ENCODE data around the gene TCERG1L. TPM values are rescaled to one million over a fixed set of nuclear protein-coding genes. Genes with fewer than 3 reads are reported as not detected.
"Not testable (repeated sequence)": the region's sequence is repeated elsewhere in the genome, so short reads cannot be mapped to it uniquely, and the experiment has no call there.

TCERG1L gene
- total RNA-seq, 1 experiment from 2014 or later = not detected

DNA sequence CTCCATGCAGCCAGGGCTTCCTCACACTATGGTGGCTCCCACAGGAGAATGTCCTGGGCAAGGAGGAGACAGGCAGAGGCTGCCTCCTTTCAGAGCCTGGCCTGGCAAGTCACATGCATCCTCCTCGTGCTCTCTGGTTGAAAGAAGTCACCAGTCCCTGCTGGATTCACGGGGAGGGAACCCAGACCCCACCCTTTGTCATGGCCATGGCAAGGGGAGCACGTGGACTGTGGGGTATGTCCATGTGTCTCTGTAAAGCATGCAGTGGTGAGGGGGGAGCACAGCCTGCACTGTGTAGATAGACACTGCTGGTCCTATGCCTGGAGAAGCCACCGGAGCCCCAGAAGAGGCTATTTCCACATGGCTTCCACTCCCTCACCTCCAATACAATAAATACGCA, 225.0 kb downstream of the TCERG1L start:
- DNase-seq (ENCODE audit: low read depth) = no peak

DNA sequence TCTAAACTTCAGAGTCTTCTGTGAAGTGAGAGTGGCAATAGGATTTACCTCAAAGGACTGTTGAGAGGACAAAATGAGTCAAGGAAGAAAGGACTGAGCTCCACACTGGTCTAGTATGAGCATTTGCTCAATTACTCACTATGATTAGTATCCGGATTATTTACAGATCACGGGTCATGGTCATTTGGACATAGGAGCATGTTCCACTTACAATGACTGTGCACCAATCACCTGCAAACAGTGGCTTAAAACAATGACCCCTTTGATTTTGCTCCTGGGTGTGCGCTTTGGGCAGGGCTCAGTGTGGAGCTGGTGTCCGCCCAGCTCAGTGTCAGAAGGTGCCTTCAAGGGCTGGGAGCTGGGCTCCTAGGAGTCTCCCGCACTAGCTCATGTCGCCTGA, 225.4 kb downstream of the TCERG1L start:
- no peak for DNase-seq (ENCODE audit: low read depth)

DNA sequence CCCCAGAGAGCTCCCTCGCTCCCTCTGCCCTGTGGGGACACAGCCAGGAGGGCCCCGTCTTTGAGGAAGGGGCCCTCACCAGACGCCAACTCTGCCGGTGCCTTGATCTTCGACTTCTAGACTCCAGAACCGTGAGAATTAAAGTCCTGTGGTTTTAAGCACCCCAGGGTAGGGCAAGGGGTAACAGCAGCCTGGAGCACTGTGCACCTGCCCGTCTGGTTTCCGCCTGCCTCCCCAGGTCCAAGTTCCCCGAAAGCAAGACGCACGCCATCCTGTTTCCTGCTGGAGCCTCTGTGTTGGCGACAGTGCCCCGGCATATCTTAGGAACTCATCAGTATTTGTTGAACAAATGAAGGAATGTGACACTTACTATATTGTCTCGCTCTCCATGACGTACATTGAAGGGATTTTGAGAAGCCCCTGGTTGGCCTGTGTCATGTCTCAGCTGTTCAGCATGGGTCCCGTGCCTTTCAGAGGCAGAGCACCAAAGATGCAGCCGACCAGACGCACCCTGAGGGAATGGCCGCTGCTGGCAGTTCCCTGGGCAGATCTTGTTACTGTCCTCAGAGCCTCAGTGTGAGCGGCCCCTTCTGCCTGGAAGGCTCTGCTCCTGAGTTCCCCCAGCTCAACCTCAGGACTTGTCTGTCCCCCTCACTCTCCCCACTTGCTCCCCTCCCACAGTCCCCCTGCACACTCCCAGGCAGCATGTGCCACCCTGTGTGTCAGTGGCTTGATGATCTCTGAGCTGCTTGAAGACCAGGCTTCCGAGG, 226.2 kb downstream of the TCERG1L start:
- DNase-seq (ENCODE audit: low read depth) = no peak

DNA sequence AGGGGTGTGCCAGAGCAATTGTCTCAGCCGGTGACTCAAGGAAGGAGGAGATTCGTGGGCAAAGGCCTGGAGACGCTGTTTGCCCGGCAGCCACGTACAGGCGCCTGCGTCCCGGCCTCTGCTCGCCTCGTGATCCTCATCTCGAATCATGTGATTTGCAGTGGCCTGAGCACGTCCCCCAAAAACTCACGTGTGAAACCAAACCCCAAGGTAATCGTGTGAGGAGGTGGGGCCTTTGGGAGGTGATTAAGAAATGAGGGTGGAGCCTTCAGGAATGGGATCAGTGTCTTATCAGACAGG, 226.8 kb downstream of the TCERG1L start:
- no peak for DNase-seq (ENCODE audit: low read depth)

DNA sequence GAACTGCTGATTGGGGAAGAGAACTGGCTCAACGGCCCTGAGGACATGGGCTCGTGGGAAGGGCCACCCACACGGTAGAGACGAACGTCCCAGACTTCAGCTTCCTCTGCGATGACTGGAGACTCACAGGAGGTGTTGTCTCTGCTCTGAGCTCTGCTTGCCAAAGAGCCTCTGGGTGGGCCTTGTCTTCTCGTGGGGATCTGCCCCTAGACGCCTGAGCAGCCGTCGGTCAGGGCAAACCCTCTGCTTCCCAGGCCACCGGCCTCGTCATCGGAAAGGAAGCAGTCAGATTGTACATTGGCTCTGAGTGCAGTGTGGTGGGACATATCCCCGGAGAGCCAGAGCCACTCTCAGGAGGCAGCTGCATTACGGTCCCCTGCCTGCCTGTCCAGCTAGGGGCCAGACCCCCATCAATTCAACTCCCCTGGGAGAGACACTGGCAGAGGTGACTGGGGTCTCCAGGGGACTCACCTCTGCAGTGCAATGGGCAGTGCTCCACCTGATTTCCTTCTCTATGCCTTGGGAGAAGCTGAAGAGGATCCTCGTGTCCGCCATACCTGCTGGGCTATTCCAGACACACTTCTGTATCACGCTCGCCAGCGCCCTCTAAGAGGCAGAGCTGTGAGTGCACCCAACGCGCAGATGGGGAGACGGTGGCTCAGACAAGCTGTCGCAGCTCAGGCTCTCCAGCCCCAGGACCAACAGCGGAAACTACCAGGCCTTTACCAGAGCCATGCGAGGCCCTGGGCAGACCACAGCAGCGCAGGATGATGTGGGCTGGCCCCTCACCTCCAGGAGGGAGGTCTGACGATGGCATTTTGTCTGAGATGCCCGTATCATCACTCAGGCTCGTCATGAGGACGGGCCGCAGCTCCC, 227.4 kb downstream of the TCERG1L start:
- no peak for DNase-seq (ENCODE audit: low read depth)

DNA sequence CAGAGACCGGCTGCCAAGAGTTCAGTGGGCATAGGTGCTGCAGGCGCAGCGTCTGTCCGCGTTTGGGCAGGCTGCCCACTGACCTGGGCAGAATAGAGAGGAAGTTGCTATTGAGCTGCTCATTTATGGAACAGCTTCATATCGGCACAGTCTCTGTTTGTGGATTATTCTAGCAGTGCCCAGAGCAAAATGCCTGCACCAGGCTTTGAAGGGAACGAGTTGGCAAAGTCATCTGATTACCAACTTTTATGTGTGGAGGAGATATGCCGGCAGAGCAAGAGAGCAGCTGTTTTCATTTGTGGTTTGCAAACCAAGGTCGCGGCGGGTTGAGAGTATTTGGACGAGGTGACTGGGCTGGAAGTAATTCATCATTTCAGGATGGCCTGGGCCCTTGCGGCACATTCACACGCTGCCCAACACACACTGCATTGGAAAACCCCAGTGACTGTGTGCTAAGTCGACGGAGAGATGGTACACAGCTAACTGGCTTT, 228.5 kb downstream of the TCERG1L start:
- peak; percentile 11 for DNase-seq (ENCODE audit: low read depth)

DNA sequence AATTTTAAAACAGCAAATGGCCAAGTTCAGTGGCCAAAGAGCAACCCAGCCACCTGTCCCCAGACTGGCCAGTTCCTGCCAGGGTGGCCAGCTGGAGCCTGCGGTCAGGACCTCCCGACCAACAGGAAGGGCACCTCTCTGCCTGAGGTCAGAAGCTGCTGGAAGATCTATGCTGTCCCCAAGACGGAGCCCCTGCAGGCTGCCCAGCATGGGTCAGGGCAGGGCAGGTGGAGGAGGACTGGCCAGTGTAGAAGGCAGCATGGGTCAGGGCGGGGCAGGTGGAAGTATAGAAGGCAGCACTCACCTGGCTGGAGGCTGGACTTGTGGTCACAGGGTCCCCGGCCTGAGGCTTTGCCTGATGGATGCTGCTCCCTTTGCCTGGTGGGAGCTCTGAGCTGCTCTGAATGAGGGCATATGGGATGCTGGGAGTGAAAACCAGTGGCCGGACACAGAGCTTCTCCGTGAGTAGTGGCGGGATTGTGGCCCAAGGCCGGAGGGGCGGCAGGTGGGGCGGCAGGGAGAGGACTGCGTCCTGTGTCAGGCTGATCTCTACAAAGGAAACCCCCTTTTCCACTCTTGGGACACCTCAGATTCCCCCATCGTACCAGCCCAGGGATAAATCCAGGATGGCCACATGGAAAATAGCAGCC, 229.2 kb downstream of the TCERG1L start:
- DNase-seq (ENCODE audit: low read depth) = no peak

DNA sequence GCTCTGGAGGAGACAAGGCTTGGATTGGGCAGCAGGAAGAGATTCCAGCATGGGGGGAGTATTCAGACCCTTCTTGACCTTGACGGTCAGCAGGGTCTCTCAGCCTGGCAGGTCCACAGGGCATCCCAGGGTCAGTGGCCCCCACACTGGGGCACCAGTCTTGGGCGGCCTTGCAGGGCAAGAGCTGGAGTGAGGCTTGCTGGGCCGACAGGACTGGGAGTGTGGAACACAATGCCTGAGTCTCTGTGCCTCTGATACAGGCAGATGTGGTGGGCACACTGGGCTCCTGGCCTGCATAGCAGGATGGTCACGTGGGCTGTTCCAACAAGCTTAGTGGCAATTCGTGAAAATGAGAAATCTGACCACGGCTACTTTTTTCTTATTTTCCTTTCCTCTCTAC, 229.7 kb downstream of the TCERG1L start:
- DNase-seq (ENCODE audit: low read depth) = no peak

DNA sequence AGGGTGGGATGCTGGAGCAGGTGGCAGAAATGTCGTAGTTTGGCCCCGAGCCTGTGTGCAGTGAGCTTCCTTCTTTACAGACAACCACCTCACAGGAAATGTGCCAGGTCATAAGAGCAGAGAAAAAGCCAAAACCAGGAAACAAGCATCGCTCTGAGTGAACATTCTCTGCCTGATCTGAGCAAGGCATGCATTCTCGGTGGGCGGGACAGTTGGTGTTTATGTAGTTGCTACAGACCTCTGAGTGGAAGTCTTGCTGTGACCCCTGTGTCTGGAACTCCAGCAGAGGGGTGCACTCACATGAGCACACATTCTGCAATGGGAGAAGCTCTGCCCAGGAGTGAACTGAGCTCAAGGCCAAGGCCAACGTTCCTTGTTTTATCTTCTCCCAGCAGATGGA, 230.1 kb downstream of the TCERG1L start:
- no peak for DNase-seq (ENCODE audit: low read depth)

DNA sequence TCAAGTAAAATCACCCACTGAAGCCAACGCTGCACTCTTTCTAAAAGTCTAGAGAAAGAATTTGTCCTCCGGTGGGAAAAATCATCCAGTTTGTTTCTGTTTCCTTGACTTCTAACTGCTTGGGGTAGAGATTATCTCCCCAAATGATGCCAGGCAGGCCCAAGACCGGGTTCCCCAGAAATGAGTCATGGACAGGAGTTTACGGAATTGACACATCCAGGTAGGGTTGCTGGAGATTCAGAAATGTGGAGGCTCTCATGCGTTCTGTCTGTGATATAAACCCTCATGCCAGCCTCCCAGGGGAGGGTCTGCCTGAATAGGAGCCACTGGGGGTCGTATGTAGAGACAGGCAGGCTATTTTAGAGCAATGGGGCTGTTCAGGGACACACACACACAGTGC, 230.9 kb downstream of the TCERG1L start:
- no peak for DNase-seq (ENCODE audit: low read depth)

DNA sequence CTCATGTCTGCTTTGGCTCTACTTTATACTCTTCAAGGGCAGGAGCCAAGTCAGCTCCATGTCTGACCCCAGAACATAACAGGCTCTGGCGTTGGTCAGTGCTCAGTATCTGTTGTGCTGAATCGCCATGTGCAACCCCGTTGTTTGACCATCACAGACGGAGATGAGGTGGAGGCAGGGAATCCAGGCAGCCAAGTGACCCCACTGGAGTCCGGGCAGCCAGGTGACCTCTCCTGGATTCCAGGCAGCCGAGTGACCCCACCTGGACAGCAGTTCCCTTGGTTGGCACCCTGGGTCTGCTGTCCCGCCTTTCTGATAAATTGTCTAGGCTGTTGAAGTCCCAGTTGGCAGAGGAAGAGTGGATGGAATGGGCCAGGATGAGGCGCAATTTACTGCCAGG, 232.2 kb downstream of the TCERG1L start:
- no peak for DNase-seq (ENCODE audit: low read depth)

DNA sequence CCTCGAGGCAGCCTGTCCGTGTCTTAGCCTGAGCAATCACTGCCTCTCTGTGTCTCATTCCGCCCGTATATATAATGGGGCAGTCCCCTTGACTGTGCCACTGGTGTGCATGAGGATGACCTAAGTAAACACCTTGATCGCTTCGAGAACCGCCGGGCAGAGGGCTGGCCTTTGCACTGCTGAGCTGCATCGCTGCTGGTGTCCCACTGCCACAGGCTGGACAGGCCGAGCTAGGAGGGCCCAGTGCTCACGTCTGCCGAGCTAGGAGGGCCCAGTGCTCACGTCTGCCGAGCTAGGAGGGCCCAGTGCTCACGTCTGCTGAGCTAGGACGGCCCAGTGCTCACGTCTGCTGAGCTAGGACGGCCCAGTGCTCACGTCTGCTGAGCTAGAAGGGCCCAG, 232.6 kb downstream of the TCERG1L start:
- not testable (repeated sequence) for DNase-seq (ENCODE audit: low read depth)

DNA sequence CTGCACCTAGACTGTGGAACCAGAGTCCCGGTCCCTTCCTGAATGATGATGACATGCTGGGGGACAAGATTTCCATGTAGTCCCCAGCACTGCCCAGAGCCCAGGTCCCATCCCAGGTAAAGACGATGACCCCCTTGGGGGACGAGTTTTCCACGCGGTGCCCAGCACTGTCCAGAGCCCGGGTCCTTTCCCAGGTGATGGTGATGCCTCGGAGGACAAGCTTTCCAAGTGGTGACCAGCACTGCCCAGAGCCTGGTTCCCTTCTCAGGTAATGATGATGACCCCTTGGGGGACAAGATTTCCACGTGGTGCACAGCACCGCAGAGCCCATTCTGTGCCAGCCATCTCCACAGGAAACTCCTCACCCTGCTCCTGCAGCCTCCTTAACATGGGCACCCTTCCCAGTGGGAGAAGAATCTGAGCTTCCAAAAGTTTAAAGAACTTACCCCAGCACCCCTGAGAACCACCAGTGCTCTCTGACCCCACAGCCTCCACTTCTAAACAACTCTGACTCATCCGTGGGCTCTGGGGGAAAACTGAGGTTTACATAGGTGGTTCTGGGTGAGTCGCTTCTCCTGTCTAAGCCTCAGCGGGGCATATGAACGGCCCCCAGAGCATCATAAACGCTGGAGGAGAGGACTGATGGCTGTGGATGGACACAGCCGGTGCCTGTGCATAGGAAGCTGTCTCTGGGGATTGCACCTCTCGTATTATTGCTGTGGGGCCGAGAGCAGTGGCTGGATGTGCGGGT, 233.2 kb downstream of the TCERG1L start:
- no peak for DNase-seq (ENCODE audit: low read depth)

DNA sequence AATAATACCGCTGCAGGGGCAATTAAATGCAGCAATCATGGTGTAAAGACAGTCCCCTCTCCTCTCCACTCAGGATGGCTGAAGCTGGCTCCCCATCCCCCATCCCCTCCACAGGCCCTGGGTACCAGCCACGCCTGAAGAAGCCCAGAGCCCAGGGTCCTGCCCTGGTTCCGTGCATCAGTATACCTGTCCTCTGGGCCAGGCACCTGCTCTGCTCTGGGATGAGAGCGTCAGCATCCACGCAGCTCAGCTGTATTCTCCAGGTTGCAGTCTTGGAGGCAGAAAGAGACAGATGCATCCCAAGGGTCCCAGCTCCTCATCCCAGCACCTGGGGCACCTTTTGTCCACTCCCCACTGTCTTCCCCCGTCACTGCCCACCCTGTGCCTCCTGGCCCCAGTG, 233.8 kb downstream of the TCERG1L start:
- no peak for DNase-seq (ENCODE audit: low read depth)

DNA sequence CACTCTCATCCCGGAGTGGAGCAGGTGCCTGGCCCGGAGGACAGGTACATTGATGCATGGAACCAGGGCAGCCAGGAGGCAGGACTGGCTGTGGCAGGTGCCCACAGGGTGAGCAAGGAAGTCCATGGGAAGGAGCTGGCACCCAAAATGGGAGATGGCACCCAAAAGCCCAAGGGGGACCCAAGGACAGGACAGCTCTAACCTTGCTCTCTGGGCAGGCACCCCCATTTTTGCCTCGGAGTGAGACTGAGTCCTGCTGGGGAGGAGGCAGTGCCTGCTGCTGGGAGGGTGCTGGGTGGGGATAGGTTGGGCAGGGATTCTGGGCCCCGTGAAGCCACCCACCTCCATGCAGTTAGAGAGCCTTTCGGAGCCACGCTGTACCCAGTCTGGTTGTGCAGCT, 234.5 kb downstream of the TCERG1L start:
- no peak for DNase-seq (ENCODE audit: low read depth)

DNA sequence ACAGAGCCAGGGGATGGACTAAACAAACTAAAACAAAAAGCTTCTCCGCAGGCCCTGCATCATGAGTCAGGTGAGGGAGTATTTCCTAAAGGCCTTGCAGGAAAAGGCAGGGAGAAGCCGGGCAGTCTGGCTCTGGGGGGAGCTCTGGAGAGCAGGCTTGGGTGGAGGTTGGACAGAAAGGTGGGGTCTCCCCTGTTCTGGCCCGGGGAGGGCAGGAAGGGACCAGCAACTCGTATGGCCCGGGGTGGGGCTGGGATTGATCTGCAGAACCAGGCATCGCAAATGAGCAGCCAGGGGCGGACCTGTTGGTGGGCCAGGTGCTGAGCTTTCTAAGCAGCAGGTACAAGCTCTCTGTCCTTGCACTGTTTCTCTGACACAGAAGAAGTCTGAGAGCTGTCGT, 235.2 kb downstream of the TCERG1L start:
- no peak for DNase-seq (ENCODE audit: low read depth)

DNA sequence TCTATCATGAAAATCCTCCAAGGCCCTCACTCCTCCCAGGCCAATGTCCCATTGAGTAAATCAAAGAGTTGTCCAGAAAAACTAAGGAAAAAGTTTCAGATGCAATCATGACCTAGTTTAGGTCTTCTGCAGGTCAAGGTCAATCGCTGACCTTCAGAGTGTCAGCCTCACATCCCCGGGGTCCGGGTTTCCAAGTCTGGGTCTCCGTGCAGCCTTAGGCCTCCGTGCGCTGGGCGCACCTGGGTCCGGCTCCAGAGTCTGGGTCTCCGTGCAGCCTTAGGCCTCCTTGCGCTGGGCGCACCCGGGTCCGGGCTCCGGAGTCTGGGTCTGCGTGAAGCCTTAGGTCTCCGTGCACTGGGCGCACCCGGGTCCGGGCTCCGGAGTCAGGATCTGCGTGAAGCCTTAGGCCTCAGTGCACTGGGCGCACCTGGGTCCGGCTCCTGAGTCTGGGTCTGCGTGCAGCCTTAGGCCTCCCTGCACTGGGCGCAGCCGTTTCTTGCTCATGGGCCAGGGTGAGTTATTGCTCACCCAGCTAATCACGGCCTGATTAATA, 236.2 kb downstream of the TCERG1L start:
- no peak for DNase-seq (ENCODE audit: low read depth)

DNA sequence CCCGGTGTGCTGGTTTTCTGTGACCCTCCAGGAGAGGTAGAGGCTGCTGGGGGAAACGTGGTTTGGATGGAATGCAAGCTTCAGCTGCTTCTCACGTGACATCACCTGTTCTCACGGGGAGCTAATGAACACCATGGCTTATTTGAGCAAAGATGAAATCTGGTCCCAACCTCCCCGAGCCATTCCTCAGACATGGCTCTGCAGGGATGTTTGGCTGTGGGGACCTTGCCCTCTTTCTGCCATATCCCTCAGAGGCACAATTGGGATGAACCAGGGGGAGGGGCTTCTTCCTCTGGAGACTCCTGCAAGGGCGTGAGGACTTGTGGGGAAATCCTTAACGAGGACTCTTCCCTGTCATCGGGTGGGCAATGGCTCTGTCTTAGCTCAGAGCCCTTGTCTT, 236.8 kb downstream of the TCERG1L start:
- no peak for DNase-seq (ENCODE audit: low read depth)

DNA sequence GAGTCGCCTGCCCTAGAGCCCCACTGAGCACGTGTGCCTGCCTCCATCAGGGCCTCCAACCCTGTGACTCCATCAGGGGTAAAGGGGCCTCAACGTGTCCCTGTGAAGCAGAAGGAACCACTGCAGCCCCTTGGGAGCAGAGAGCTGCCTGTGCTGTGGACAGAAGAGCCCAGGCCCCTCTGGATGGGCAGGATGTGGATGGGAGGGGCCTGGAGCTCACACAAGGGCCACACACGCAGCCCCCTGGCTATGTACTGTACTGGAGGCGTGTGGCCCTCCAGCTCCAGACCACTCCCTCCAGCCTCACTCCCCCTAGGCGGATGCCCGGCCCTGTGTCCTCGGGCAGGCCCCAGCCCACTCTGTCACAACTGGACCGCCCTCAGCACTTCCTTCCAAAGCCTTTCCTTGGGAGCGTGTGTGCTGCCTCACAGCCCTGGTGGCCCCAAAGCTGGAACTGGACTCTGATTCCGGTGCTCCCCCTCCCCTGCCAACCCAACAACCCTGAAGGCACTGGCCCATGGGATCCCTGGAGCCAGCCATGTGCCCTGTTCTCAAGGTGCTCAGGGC, 238.0 kb downstream of the TCERG1L start:
- DNase-seq (ENCODE audit: low read depth) = no peak

DNA sequence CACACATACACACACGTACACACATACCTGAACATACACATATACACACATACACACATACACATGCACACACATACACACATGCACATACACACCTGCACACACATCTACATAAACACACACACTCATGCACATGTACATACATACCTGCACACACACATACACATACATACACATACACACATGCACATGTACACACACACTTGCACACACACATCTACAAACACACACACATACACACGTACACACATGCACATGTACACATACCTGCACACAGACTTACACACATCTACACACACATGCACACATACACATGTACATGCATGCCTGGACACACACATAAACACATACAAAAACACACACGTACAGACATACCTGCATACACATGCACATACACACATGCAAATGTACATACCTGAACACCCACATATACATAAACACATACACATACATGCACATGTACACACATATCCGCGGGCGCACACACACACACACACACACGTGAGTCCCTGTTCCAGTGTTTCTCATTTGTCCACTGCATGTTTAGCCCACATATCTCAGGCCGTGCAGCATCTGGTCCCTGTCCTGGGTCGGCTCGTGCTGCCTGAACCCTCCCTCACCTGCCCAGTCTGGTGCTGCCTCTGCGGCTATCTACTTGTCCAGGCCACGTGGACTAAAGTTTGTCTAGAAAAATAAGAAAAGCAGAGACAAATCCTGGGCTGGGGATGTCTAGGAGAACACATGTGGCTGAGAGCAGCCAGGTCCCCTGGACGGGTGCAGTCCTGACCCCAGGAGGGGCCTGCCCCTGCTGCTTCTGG, 238.7 kb downstream of the TCERG1L start:
- DNase-seq (ENCODE audit: low read depth) = no peak

Measured in RPMI7951 (cell line).